ENCODE results near the gene ABLIM2. TPM values are rescaled to one million over a fixed set of nuclear protein-coding genes. Genes with fewer than 3 reads are reported as not detected.

The ABLIM2 gene
- total and polyA plus RNA-seq, 2 of the 8 experiments (the other 6 are each of a cell fraction or from before 2014, with no cell fraction given) = 2.8 to 3.0 TPM

GRCh38 chr4:8110071-8110986 lies 48.3 kb downstream of the ABLIM2 start:
- no peaks in the 10 kb centered on the region for H3K27me3 ChIP-seq (replicated peaks in 1 of 4; ENCODE audit: control insufficient read depth in 3 of 4, extremely low read depth in 1 of 4, insufficient read depth in 3 of 4, low read length in 3 of 4)
- no peak overlapping the region for H3K56ac ChIP-seq (replicated peaks; ENCODE audit: insufficient read length, low read depth, low read length)
- no peaks in the 10 kb centered on the region for H4K20me1 ChIP-seq (replicated peaks in 1 of 2; ENCODE audit: control insufficient read depth in 1 of 2, insufficient read depth in 2 of 2, low read length in 2 of 2)
- H3K27ac ChIP-seq (ENCODE audit: low read depth, low read length) = peak overlapping the region; percentile 65
- H2BK12ac ChIP-seq (ENCODE audit: low read depth, low read length) = peak overlapping the region; percentile 93
- H4K91ac ChIP-seq (replicated peaks; ENCODE audit: insufficient read length, low read length) = peak overlapping the region; percentile 61
- POLR2A ChIA-PET (ENCODE audit: partially characterized antibody) = interaction anchor here (1.2 to 1.4 kb wide), 3 partner anchors 10 to 32 kb away, joined by 3 read pairs; no protein-coding TSS in a partner anchor
- H3K36me3 ChIP-seq (ENCODE audit: control insufficient read depth in 2 of 4, insufficient read depth in 4 of 4, low read length in 3 of 4) = no peaks in the 10 kb centered on the region
- FAIRE-seq (peak; percentile 94), DNase-seq (ENCODE audit: low read depth in 1 of 2, low spot score in 2 of 2) (peak; percentile 65 to 86)
- peak overlapping the region; percentile 50 for H3K4ac ChIP-seq (replicated peaks; ENCODE audit: insufficient read length, low read depth, low read length)
- H2AFZ ChIP-seq (ENCODE audit: low read length) = peak overlapping the region; percentile 54; the same call in 1 of the 2 replicates
- H3K23me2 ChIP-seq (ENCODE audit: low read depth, low read length) = no peaks in the 10 kb centered on the region
- H3K4me2 ChIP-seq (ENCODE audit: insufficient read depth in 1 of 2, low read depth in 2 of 2, low read length in 2 of 2) = peak overlapping the region in 1 of 2 experiments; percentile 35; a peak in 1 of 4 replicates
- H3K4me3 ChIP-seq (ENCODE audit: extremely low read depth in 1 of 4, insufficient read depth in 2 of 4, low read depth in 3 of 4, low read length in 4 of 4) = peak overlapping the region in 2 of 4 experiments; percentile 15 to 20; a peak in 1 of 8 replicates
- H3K23ac ChIP-seq (ENCODE audit: insufficient read length) = no peak overlapping the region
- H2BK15ac ChIP-seq (ENCODE audit: low read length) = no peak overlapping the region; the same call in 1 of the 2 replicates
- H4K8ac ChIP-seq (ENCODE audit: extremely low read depth, insufficient read depth, low read length) = peak overlapping the region; percentile 69
- no peak overlapping the region for H4K5ac ChIP-seq (ENCODE audit: insufficient read length, low read depth, low read length)
- no peaks in the 10 kb centered on the region for H3K79me1 ChIP-seq (ENCODE audit: low read depth, low read length)
- no peak overlapping the region for H3K14ac ChIP-seq (ENCODE audit: insufficient read length)
- H2BK120ac ChIP-seq (replicated peaks; ENCODE audit: low read depth, low read length) = peak overlapping the region; percentile 84
- 0 out of 4 replicates have a peak, but pooled peaks cover 0 to 4% of the 10 kb centered on the region in 2 experiments for H3K9me3 ChIP-seq (ENCODE audit: insufficient read depth in 2 of 2, low read depth in 1 of 2, low read length in 1 of 2)
- 71% methylated on average over 14 of the region's 29 CpGs; no CpG with 5 or more reads in 1 of the 2 experiments for WGBS, 2 experiments (ENCODE audit: extremely low coverage in 1 of 2, insufficient coverage in 1 of 2, insufficient read length in 1 of 2, insufficient replicate concordance in 2 of 2, low coverage in 1 of 2, low lambda C conversion rate in 2 of 2, missing lambda C conversion rate in 1 of 2)
- peak overlapping the region; percentile 87; the same call in 1 of the 2 replicates for H2BK20ac ChIP-seq (ENCODE audit: low read length)
- CTCF ChIA-PET (ENCODE audit: partially characterized antibody) = interaction anchor here (0.6 to 3.7 kb wide), 26 partner anchors 8 to 1163 kb away, joined by 3 to 16 read pairs (median 4); no protein-coding TSS in a partner anchor
- no peak overlapping the region for H3K18ac ChIP-seq (ENCODE audit: extremely low read depth, low read length)
- peaks cover 12 to 29% (median 16%) of the 10 kb centered on the region in 4 experiments for H3K4me1 ChIP-seq (replicated peaks in 1 of 4; ENCODE audit: control insufficient read depth in 3 of 4, insufficient read depth in 4 of 4, low read length in 3 of 4)
- H3K79me2 ChIP-seq (ENCODE audit: control insufficient read depth in 1 of 2, insufficient read depth in 2 of 2, low read length in 2 of 2) = no peaks in the 10 kb centered on the region
- peak overlapping the region in 2 of 4 experiments; percentile 25 to 26; a peak in 2 of 7 replicates for H3K9ac ChIP-seq (replicated peaks in 1 of 4; ENCODE audit: extremely low read depth in 1 of 4, low read depth in 3 of 4, low read length in 3 of 4)
- peak overlapping the region; percentile 82; the same call in 1 of the 2 replicates for H2AK5ac ChIP-seq (ENCODE audit: low read depth, low read length)
- H2BK5ac ChIP-seq (ENCODE audit: low read depth, low read length) = peak overlapping the region; percentile 35
- peak; percentile 43; the same call in 1 of the 2 replicates for TF ChIP-seq TEAD4 (IDR thresholded peaks at IDR 0.05; ENCODE audit: low read depth, low read length)
- no peak for TF ChIP-seq SIRT6 (IDR thresholded peaks at IDR 0.05; ENCODE audit: low read length)
- TF ChIP-seq JUN (IDR thresholded peaks at IDR 0.05; ENCODE audit: low read depth, low read length) = peak; percentile 98
- no peak for TF ChIP-seq SIN3A (conservative IDR thresholded peaks at IDR 0.05 in 1 of 2, IDR thresholded peaks at IDR 0.05 in 1 of 2; ENCODE audit: low read depth in 1 of 2, low read length in 2 of 2)
- no peak for TF ChIP-seq TAF7 (optimal IDR thresholded peaks at IDR 0.05; ENCODE audit: borderline replicate concordance, low read depth, low read length)
- TF ChIP-seq GTF2F1 (IDR thresholded peaks at IDR 0.05; ENCODE audit: borderline replicate concordance, low read depth, low read length) = no peak
- TF ChIP-seq RFX5 (IDR thresholded peaks at IDR 0.05; ENCODE audit: borderline replicate concordance, low read depth, low read length) = peak; percentile 72; the same call in 1 of the 2 replicates
- TF ChIP-seq CHD2 (IDR thresholded peaks at IDR 0.05; ENCODE audit: low read length) = 0 out of 2 replicates have a peak, but pooled peaks have one; percentile 54
- no peak for TF ChIP-seq E2F6 (IDR thresholded peaks at IDR 0.05)
- peak; percentile 56; the same call in 1 of the 2 replicates for TF ChIP-seq YY1 (IDR thresholded peaks at IDR 0.05; ENCODE audit: low read depth, low read length)

Measured in H1 (cell line).